Ishikawa (cell line): ENCODE measurements around the gene PDE11A.

Experiments
- CEBPB ChIP-seq: IDR thresholded peaks from 2 replicates; pipeline ENCODE4 v1.6.1; 2012
- CREB1 ChIP-seq: IDR thresholded peaks from 2 replicates; pipeline ENCODE4 v1.6.1; 2012; ENCODE audit warnings: low read depth
- USF1 ChIP-seq: IDR thresholded peaks from 2 replicates; pipeline ENCODE4 v1.6.1; 2012

Gene PDE11A

GRCh38 chr2:177574356-177574755 lies 498.2 kb downstream of the PDE11A start:
- TF ChIP-seq CEBPB (no peak), CREB1 (no peak), USF1 (no peak)
